ENCODE measurements around the gene FAM227B. TPM values are rescaled to one million over a fixed set of nuclear protein-coding genes. Genes with fewer than 3 reads are reported as not detected.
"Not testable (repeated sequence)": the region's sequence is repeated elsewhere in the genome, so short reads cannot be mapped to it uniquely, and the experiment has no call there.

Gene FAM227B
- total RNA-seq, 1 donor = 4.5 TPM

GRCh38 chr15:49492151-49492550 lies 128.5 kb downstream of the FAM227B start:
- Histone ChIP-seq H3K27me3 (ENCODE audit: insufficient read depth, low read length) (no peaks in the 10 kb centered on the region), H3K4me1 (ENCODE audit: insufficient read depth, low read length) (no peaks in the 10 kb centered on the region), H3K4me3 (ENCODE audit: low read length) (no peak overlapping the region), H3K9me3 (ENCODE audit: low read depth, low read length) (no peaks in the 10 kb centered on the region)

- no peaks in the 10 kb centered on the region for H3K27me3 ChIP-seq (ENCODE audit: insufficient read depth, low read length)
- no peak overlapping the region for H3K4me3 ChIP-seq (ENCODE audit: low read length)
- H3K9me3 ChIP-seq (ENCODE audit: low read depth, low read length) = no peaks in the 10 kb centered on the region
- no peaks in the 10 kb centered on the region for H3K4me1 ChIP-seq (ENCODE audit: insufficient read depth, low read length)
These were observed 129.7 kb downstream of the FAM227B start for GRCh38 chr15:49490966-49491365.

- not testable (repeated sequence) for H3K9me3 ChIP-seq (ENCODE audit: low read depth, low read length); H3K4me1 ChIP-seq (ENCODE audit: insufficient read depth, low read length); H3K27me3 ChIP-seq (ENCODE audit: insufficient read depth, low read length); H3K4me3 ChIP-seq (ENCODE audit: low read length)
These were observed 135.2 kb downstream of the FAM227B start for GRCh38 chr15:49485401-49485800.

GRCh38 chr15:49478982-49479381 lies 141.6 kb downstream of the FAM227B start:
- not testable (repeated sequence) for H3K9me3 ChIP-seq (ENCODE audit: low read depth, low read length); H3K27me3 ChIP-seq (ENCODE audit: insufficient read depth, low read length); H3K4me1 ChIP-seq (ENCODE audit: insufficient read depth, low read length); H3K4me3 ChIP-seq (ENCODE audit: low read length)

GRCh38 chr15:49478021-49478420 lies 142.6 kb downstream of the FAM227B start:
- not testable (repeated sequence) for H3K4me3 ChIP-seq (ENCODE audit: low read length); H3K4me1 ChIP-seq (ENCODE audit: insufficient read depth, low read length); H3K27me3 ChIP-seq (ENCODE audit: insufficient read depth, low read length); H3K9me3 ChIP-seq (ENCODE audit: low read depth, low read length)

GRCh38 chr15:49473031-49473430 lies 147.6 kb downstream of the FAM227B start:
- no peak overlapping the region for H3K4me3 ChIP-seq (ENCODE audit: low read length)
- H3K4me1 ChIP-seq (ENCODE audit: insufficient read depth, low read length) = no peaks in the 10 kb centered on the region
- no peaks in the 10 kb centered on the region for H3K9me3 ChIP-seq (ENCODE audit: low read depth, low read length)
- H3K27me3 ChIP-seq (ENCODE audit: insufficient read depth, low read length) = no peaks in the 10 kb centered on the region

GRCh38 chr15:49472338-49472737 lies 148.3 kb downstream of the FAM227B start:
- no peaks in the 10 kb centered on the region for H3K4me1 ChIP-seq (ENCODE audit: insufficient read depth, low read length)
- no peak overlapping the region for H3K4me3 ChIP-seq (ENCODE audit: low read length)
- H3K27me3 ChIP-seq (ENCODE audit: insufficient read depth, low read length) = no peaks in the 10 kb centered on the region
- H3K9me3 ChIP-seq (ENCODE audit: low read depth, low read length) = no peaks in the 10 kb centered on the region

- no peak overlapping the region for H3K4me3 ChIP-seq (ENCODE audit: low read length)
These were observed 148.9 kb downstream of the FAM227B start for GRCh38 chr15:49471733-49472132.

GRCh38 chr15:49471248-49471647 lies 149.4 kb downstream of the FAM227B start:
- H3K27me3 ChIP-seq (ENCODE audit: insufficient read depth, low read length); H3K4me3 ChIP-seq (ENCODE audit: low read length); H3K4me1 ChIP-seq (ENCODE audit: insufficient read depth, low read length); H3K9me3 ChIP-seq (ENCODE audit: low read depth, low read length): not testable (repeated sequence)

More at GRCh38 chr15:49471733-49472132, 148.9 kb downstream of the FAM227B start:
- H3K4me1 ChIP-seq (ENCODE audit: insufficient read depth, low read length) = no peaks in the 10 kb centered on the region
- H3K9me3 ChIP-seq (ENCODE audit: low read depth, low read length) = no peaks in the 10 kb centered on the region
- no peaks in the 10 kb centered on the region for H3K27me3 ChIP-seq (ENCODE audit: insufficient read depth, low read length)

- H3K4me3 ChIP-seq (ENCODE audit: low read length) = no peak overlapping the region
- no peaks in the 10 kb centered on the region for H3K27me3 ChIP-seq (ENCODE audit: insufficient read depth, low read length)
- no peaks in the 10 kb centered on the region for H3K9me3 ChIP-seq (ENCODE audit: low read depth, low read length)
- H3K4me1 ChIP-seq (ENCODE audit: insufficient read depth, low read length) = no peaks in the 10 kb centered on the region
These were observed 152.2 kb downstream of the FAM227B start for GRCh38 chr15:49468481-49468839.

GRCh38 chr15:49467746-49468480 lies 152.7 kb downstream of the FAM227B start:
- no peak overlapping the region for H3K4me3 ChIP-seq (ENCODE audit: low read length)

GRCh38 chr15:49466119-49466518 lies 154.5 kb downstream of the FAM227B start:
- no peak overlapping the region for H3K4me3 ChIP-seq (ENCODE audit: low read length)
- H3K4me1 ChIP-seq (ENCODE audit: insufficient read depth, low read length) = peaks cover 8% of the 10 kb centered on the region
- no peaks in the 10 kb centered on the region for H3K9me3 ChIP-seq (ENCODE audit: low read depth, low read length)
- no peaks in the 10 kb centered on the region for H3K27me3 ChIP-seq (ENCODE audit: insufficient read depth, low read length)

More at GRCh38 chr15:49467746-49468480, 152.7 kb downstream of the FAM227B start:
- Histone ChIP-seq H3K4me1 (ENCODE audit: insufficient read depth, low read length) (peaks cover 2% of the 10 kb centered on the region), H3K27me3 (ENCODE audit: insufficient read depth, low read length) (no peaks in the 10 kb centered on the region), H3K9me3 (ENCODE audit: low read depth, low read length) (no peaks in the 10 kb centered on the region)

- Histone ChIP-seq H3K9me3 (ENCODE audit: low read depth, low read length) (no peaks in the 10 kb centered on the region), H3K27me3 (ENCODE audit: insufficient read depth, low read length) (no peaks in the 10 kb centered on the region), H3K4me3 (ENCODE audit: low read length) (no peak overlapping the region), H3K4me1 (ENCODE audit: insufficient read depth, low read length) (peaks cover 8% of the 10 kb centered on the region)
These were observed 156.1 kb downstream of the FAM227B start for GRCh38 chr15:49464522-49464921.

- no peak overlapping the region for H3K4me3 ChIP-seq (ENCODE audit: low read length)
- no peaks in the 10 kb centered on the region for H3K27me3 ChIP-seq (ENCODE audit: insufficient read depth, low read length)
- peaks cover 8% of the 10 kb centered on the region for H3K4me1 ChIP-seq (ENCODE audit: insufficient read depth, low read length)
- no peaks in the 10 kb centered on the region for H3K9me3 ChIP-seq (ENCODE audit: low read depth, low read length)
These were observed 158.3 kb downstream of the FAM227B start for GRCh38 chr15:49462232-49462844.

GRCh38 chr15:49460411-49460941 lies 160.1 kb downstream of the FAM227B start:
- Histone ChIP-seq H3K4me1 (ENCODE audit: insufficient read depth, low read length) (peaks cover 8% of the 10 kb centered on the region), H3K4me3 (ENCODE audit: low read length) (no peak overlapping the region), H3K27me3 (ENCODE audit: insufficient read depth, low read length) (no peaks in the 10 kb centered on the region), H3K9me3 (ENCODE audit: low read depth, low read length) (no peaks in the 10 kb centered on the region)

- Histone ChIP-seq H3K4me1 (ENCODE audit: insufficient read depth, low read length) (peaks cover 8% of the 10 kb centered on the region), H3K27me3 (ENCODE audit: insufficient read depth, low read length) (no peaks in the 10 kb centered on the region), H3K9me3 (ENCODE audit: low read depth, low read length) (no peaks in the 10 kb centered on the region), H3K4me3 (ENCODE audit: low read length) (no peak overlapping the region)
These were observed 162.5 kb downstream of the FAM227B start for GRCh38 chr15:49458145-49458544.
